H1 (cell line): ENCODE results near the gene NDRG4. TPM values are rescaled to one million over a fixed set of nuclear protein-coding genes. Genes with fewer than 3 reads are reported as not detected.

Experiments used
- CTCF ChIA-PET: fragments of 300-600 bp; sonication (Branson Sonifier 250); formaldehyde crosslinking; loops from one replicate; lab custom pipeline; 2021; ENCODE audit not compliant: partially characterized antibody; lab: Charles Lee
- POLR2A ChIA-PET: fragments of 300-600 bp; sonication (Branson Sonifier 250); formaldehyde crosslinking; loops from one replicate; lab custom pipeline; 2021; ENCODE audit warnings: inconsistent platforms; ENCODE audit not compliant: partially characterized antibody; lab: Charles Lee
- DNase-seq, 2 experiments: peaks; one replicate each; pipeline versions ENCODE4 v3.0.0 to v3.0.0-alpha.2; 2010 to 2022; ENCODE audit warnings: low spot score in 2 of 2, low read depth in 1 of 2, mixed read lengths in 1 of 2
- FAIRE-seq: peaks from 2 replicates; lab custom pipeline; 2011; peaks lifted over from hg19 to GRCh38; lab: Jason Lieb, UNC
- H2AFZ ChIP-seq: 2 replicates; pipeline ENCODE4 v1.8.1; 2012; ENCODE audit warnings: low read length, inconsistent platforms
- H2AK5ac ChIP-seq: 2 replicates; pipeline ENCODE4 v1.6.1; 2013; ENCODE audit warnings: low read depth, low read length
- H2BK120ac ChIP-seq: replicated peaks from 2 replicates; pipeline ENCODE3; 2013; ENCODE audit warnings: low read depth, low read length, inconsistent platforms
- H2BK12ac ChIP-seq: 2 replicates; pipeline ENCODE4 v1.6.1; 2013; ENCODE audit warnings: low read depth, low read length
- H2BK15ac ChIP-seq: 2 replicates; pipeline ENCODE4 v1.6.1; 2013; ENCODE audit warnings: low read length
- H2BK20ac ChIP-seq: 2 replicates; pipeline ENCODE4 v1.6.1; 2013; ENCODE audit warnings: low read length
- H2BK5ac ChIP-seq: 2 replicates; pipeline ENCODE4 v1.6.1; 2013; ENCODE audit warnings: low read depth, low read length
- H3K14ac ChIP-seq: 2 replicates; pipeline ENCODE4 v1.6.1; 2013; ENCODE audit warnings: inconsistent platforms; ENCODE audit not compliant: insufficient read length
- H3K18ac ChIP-seq: 2 replicates; pipeline ENCODE4 v1.6.1; 2013; ENCODE audit warnings: low read length; ENCODE audit errors: extremely low read depth
- H3K23ac ChIP-seq: 2 replicates; pipeline ENCODE4 v1.6.1; 2013; ENCODE audit warnings: inconsistent platforms; ENCODE audit not compliant: insufficient read length
- H3K23me2 ChIP-seq: 2 replicates; pipeline ENCODE4 v1.6.1; 2013; ENCODE audit warnings: low read depth, low read length
- H3K27ac ChIP-seq: 2 replicates; pipeline ENCODE4 v1.6.1; 2011; ENCODE audit warnings: low read depth, low read length, inconsistent platforms
- H3K27me3 ChIP-seq, 4 experiments: replicated peaks in 1 of 4; 1 replicate in 1 of 4; 2 replicates in 3 of 4; pipeline versions ENCODE4 v1.6.1 to v1.8.1; 2011 to 2013; ENCODE audit warnings: low read length in 3 of 4, mild to moderate bottlenecking in 3 of 4, inconsistent platforms in 2 of 4, mixed read lengths in 2 of 4, moderate library complexity in 1 of 4; ENCODE audit not compliant: control insufficient read depth in 3 of 4, insufficient read depth in 3 of 4; ENCODE audit errors: extremely low read depth in 1 of 4
- H3K36me3 ChIP-seq, 4 experiments: 2 replicates each; pipeline versions ENCODE4 v1.6.1 to v1.8.1; 2011 to 2013; ENCODE audit warnings: mild to moderate bottlenecking in 4 of 4, low read length in 3 of 4, moderate library complexity in 2 of 4, control low read depth in 1 of 4, inconsistent platforms in 1 of 4; ENCODE audit not compliant: insufficient read depth in 4 of 4, control insufficient read depth in 2 of 4
- H3K4ac ChIP-seq: replicated peaks from 2 replicates; pipeline ENCODE3; 2013; ENCODE audit warnings: low read length, low read depth, mixed read lengths, inconsistent platforms; ENCODE audit not compliant: insufficient read length
- H3K4me1 ChIP-seq, 4 experiments: replicated peaks in 1 of 4; 1 replicate in 1 of 4; 2 replicates in 3 of 4; pipeline versions ENCODE4 v1.6.1 to v1.8.1; 2011 to 2013; ENCODE audit warnings: low read length in 3 of 4, inconsistent platforms in 2 of 4, mixed read lengths in 1 of 4; ENCODE audit not compliant: insufficient read depth in 4 of 4, control insufficient read depth in 3 of 4
- H3K4me2 ChIP-seq, 2 experiments: 2 replicates each; pipeline versions ENCODE4 v1.6.1 to v1.8.1; 2011 to 2013; ENCODE audit warnings: low read depth in 2 of 2, low read length in 2 of 2, control low read depth in 1 of 2, inconsistent platforms in 1 of 2, mild to moderate bottlenecking in 1 of 2; ENCODE audit not compliant: insufficient read depth in 1 of 2
- H3K4me3 ChIP-seq, 4 experiments: fragments of 200-600, 300-600 bp in 1 of 4; sonication (generic), shearing (Covaris generic), sonication (Bioruptor Twin) in 1 of 4; 2 replicates each; pipeline versions ENCODE4 v1.5.1 to v1.8.1; 2011 to 2016; ENCODE audit warnings: low read length in 4 of 4, low read depth in 3 of 4, control low read depth in 2 of 4, inconsistent platforms in 2 of 4, mild to moderate bottlenecking in 2 of 4, mixed read lengths in 1 of 4, moderate library complexity in 1 of 4; ENCODE audit not compliant: insufficient read depth in 2 of 4; ENCODE audit errors: extremely low read depth in 1 of 4
- H3K56ac ChIP-seq: replicated peaks from 2 replicates; pipeline ENCODE3; 2013; ENCODE audit warnings: low read depth, mild to moderate bottlenecking, mixed read lengths, low read length, inconsistent platforms; ENCODE audit not compliant: insufficient read length
- H3K79me1 ChIP-seq: 2 replicates; pipeline ENCODE4 v1.6.1; 2013; ENCODE audit warnings: low read depth, low read length, control low read depth
- H3K79me2 ChIP-seq, 2 experiments: 2 replicates each; pipeline versions ENCODE4 v1.6.1 to v1.8.1; 2012 to 2013; ENCODE audit warnings: low read length in 2 of 2, mild to moderate bottlenecking in 2 of 2, inconsistent platforms in 1 of 2; ENCODE audit not compliant: insufficient read depth in 2 of 2, control insufficient read depth in 1 of 2
- H3K9ac ChIP-seq, 4 experiments: replicated peaks in 1 of 4; 1 replicate in 1 of 4; 2 replicates in 3 of 4; pipeline versions ENCODE4 v1.6.1 to v1.8.1; 2011 to 2013; ENCODE audit warnings: low read depth in 3 of 4, low read length in 3 of 4, control low read depth in 2 of 4, mild to moderate bottlenecking in 2 of 4, moderate library complexity in 2 of 4, inconsistent platforms in 1 of 4; ENCODE audit errors: extremely low read depth in 1 of 4
- H3K9me3 ChIP-seq, 2 experiments: 2 replicates each; pipeline versions ENCODE4 v1.6.1 to v1.8.1; 2012 to 2013; ENCODE audit warnings: mild to moderate bottlenecking in 2 of 2, moderate library complexity in 2 of 2, control low read depth in 1 of 2, inconsistent platforms in 1 of 2, low read depth in 1 of 2, low read length in 1 of 2, mixed read lengths in 1 of 2; ENCODE audit not compliant: insufficient read depth in 2 of 2
- H4K20me1 ChIP-seq, 2 experiments: replicated peaks in 1 of 2; 2 replicates each; pipeline versions ENCODE3 to v1.8.1; 2011 to 2013; ENCODE audit warnings: inconsistent platforms in 2 of 2, low read length in 2 of 2, mild to moderate bottlenecking in 1 of 2; ENCODE audit not compliant: insufficient read depth in 2 of 2, control insufficient read depth in 1 of 2
- H4K5ac ChIP-seq: 2 replicates; pipeline ENCODE4 v1.6.1; 2013; ENCODE audit warnings: low read length, low read depth, mixed read lengths, inconsistent platforms; ENCODE audit not compliant: insufficient read length
- H4K8ac ChIP-seq: 2 replicates; pipeline ENCODE4 v1.8.0; 2013; ENCODE audit warnings: mild to moderate bottlenecking, moderate library complexity, low read length, inconsistent platforms; ENCODE audit not compliant: insufficient read depth; ENCODE audit errors: extremely low read depth
- H4K91ac ChIP-seq: replicated peaks from 2 replicates; pipeline ENCODE3; 2013; ENCODE audit warnings: low read length, mixed read lengths, inconsistent platforms; ENCODE audit not compliant: insufficient read length
- RBBP5 ChIP-seq: IDR thresholded peaks from 2 replicates; pipeline ENCODE4 v1.7.1; 2012; ENCODE audit warnings: low read depth, mild to moderate bottlenecking, inconsistent platforms, low read length, moderate library complexity, borderline replicate concordance
- RXRA ChIP-seq: IDR thresholded peaks from 2 replicates; pipeline ENCODE4 v1.6.1; 2011; ENCODE audit warnings: low read depth, mild to moderate bottlenecking, low read length, moderate library complexity; ENCODE audit not compliant: insufficient read depth
- WGBS, 2 experiments: shearing (Covaris generic) in 1 of 2; methylation state at CpG; one replicate each; pipeline versions ENCODE4 v1.1.6 to v1.1.7; 2013 to 2015; ENCODE audit warnings: low lambda C conversion rate in 2 of 2, mixed read lengths in 2 of 2, inconsistent platforms in 1 of 2, low coverage in 1 of 2, missing lambda C conversion rate in 1 of 2; ENCODE audit not compliant: insufficient replicate concordance in 2 of 2, insufficient coverage in 1 of 2, insufficient read length in 1 of 2; ENCODE audit errors: extremely low coverage in 1 of 2, missing lambda C conversion rate in 1 of 2; 5-methylcytosine and 5-hydroxymethylcytosine counted together
- polyA plus RNA-seq, 7 experiments: library from polyadenylated mRNA; depleted of rRNA in 3 of 7; stranded (reverse) in 5 of 7; unstranded in 2 of 7; fragments of >200 nt in 5 of 7; fragments of 200-250 nt in 2 of 7; gene quantifications; 1 replicate in 5 of 7; 2 replicates in 1 of 7; 4 replicates in 1 of 7; pipeline versions ENCODE4 v1.2.1 to v1.2.3, GENCODE V29; 2011 to 2013; ENCODE audit warnings: missing spikeins in 2 of 7, mixed read lengths in 2 of 7
- total RNA-seq: library from RNA; stranded (reverse); fragmentation: NEBNext Ultra II Directional; extraction: Animal tissue kit (Norgen Biotek cat#: 25700); gene quantifications from 2 replicates; pipeline ENCODE4 v1.2.1, GENCODE V29; 2021

Gene NDRG4
- total and polyA plus RNA-seq, 2 of the 8 experiments (the other 6 are each of a cell fraction or from before 2014, with no cell fraction given), result 20.8 to 30.9 TPM

- FAIRE-seq, result no peak
- Histone ChIP-seq H2BK20ac (no peak overlapping the region), H3K23ac (no peak overlapping the region), H3K4me3 (no peak overlapping the region), H2BK15ac (no peak overlapping the region), H4K8ac (no peak overlapping the region), H3K27ac (no peak overlapping the region), H4K5ac (no peak overlapping the region), H3K9me3 (no peaks in the 10 kb centered on the region), H3K4ac (no peak overlapping the region), H4K20me1 (peaks cover 0 to 1% of the 10 kb centered on the region in 2 experiments), H2BK120ac (no peak overlapping the region), H3K14ac (no peak overlapping the region), H3K79me2 (no peaks in the 10 kb centered on the region), H2AFZ (no peak overlapping the region), H3K23me2 (no peaks in the 10 kb centered on the region; the same call in 1 of the 2 replicates)
- POLR2A ChIA-PET, result interaction anchor here (1.2 kb wide), 1 partner anchor 61 kb away, joined by 3 read pairs; no protein-coding TSS in a partner anchor
- TF ChIP-seq RXRA (no peak), RBBP5 (no peak)
- TF ChIP-seq, all 59 proteins: peak for 0
- Histone ChIP-seq H3K56ac (no peak overlapping the region), H3K18ac (no peak overlapping the region), H2AK5ac (no peak overlapping the region), H3K9ac (no peak overlapping the region), H2BK5ac (no peak overlapping the region), H3K79me1 (no peaks in the 10 kb centered on the region), H3K4me1 (no peaks in the 10 kb centered on the region), H3K27me3 (no peaks in the 10 kb centered on the region; a peak in 1 of 7 replicates), H2BK12ac (no peak overlapping the region), H3K36me3 (no peaks in the 10 kb centered on the region), H3K4me2 (no peak overlapping the region), H4K91ac (no peak overlapping the region)
- no peak for DNase-seq
- WGBS, 2 experiments, result 98% methylated on average over 3 of the region's 3 CpGs; no CpG with 5 or more reads in 1 of the 2 experiments
- CTCF ChIA-PET, result interaction anchor here (1.0 kb wide), 1 partner anchor 8 kb away, joined by 6 read pairs; no protein-coding TSS in a partner anchor
Observed at GRCh38 chr16:58452640-58453039, 47.3 kb upstream of the NDRG4 start.
